CD4-positive, alpha-beta T cell (primary cell): ENCODE data around the gene PSMB2. TPM values are rescaled to one million over a fixed set of nuclear protein-coding genes. Genes with fewer than 3 reads are reported as not detected.
"Not testable (repeated sequence)": the region's sequence is repeated elsewhere in the genome, so short reads cannot be mapped to it uniquely, and the experiment has no call there.

ENCODE experiments used
- ATAC-seq: fragments of 200-7000 bp; cut with Tn5 transposase; one replicate; pipeline ENCODE4 v1.10.0; 2022; ENCODE audit warnings: mild to moderate bottlenecking; ENCODE audit not compliant: poor library complexity
- CTCF ChIA-PET: fragments of 350-600 bp; sonication (Branson Sonifier 250); formaldehyde crosslinking; loops from one replicate; lab custom pipeline; 2021; ENCODE audit warnings: antibody characterized with exemption, inconsistent platforms; lab: Charles Lee
- POLR2A ChIA-PET: fragments of 350-600 bp; sonication (Branson Sonifier 250); formaldehyde crosslinking; loops from one replicate; lab custom pipeline; 2021; ENCODE audit warnings: antibody characterized with exemption, inconsistent platforms; lab: Charles Lee
- DNase-seq, 14 experiments: peaks; one replicate each; pipeline ENCODE4 v3.0.0-alpha.2; 2013 to 2020; ENCODE audit warnings: mixed read lengths in 2 of 14
- H3K27ac ChIP-seq, 2 donors: one replicate each; pipeline versions ENCODE4 v1.5.1 to v1.7.0; 2013; ENCODE audit warnings: low read length in 2 of 2, low read depth in 1 of 2, mild to moderate bottlenecking in 1 of 2
- H3K27me3 ChIP-seq, 2 experiments: 1 replicate in 1 of 2; 2 replicates in 1 of 2; pipeline versions ENCODE4 v1.6.1 to v1.7.0; 2013; ENCODE audit warnings: low read length in 2 of 2, control low read depth in 1 of 2, mild to moderate bottlenecking in 1 of 2, moderate library complexity in 1 of 2; ENCODE audit not compliant: insufficient read depth in 2 of 2, control insufficient read depth in 1 of 2
- H3K36me3 ChIP-seq: one replicate; pipeline ENCODE4 v1.6.1; 2013; ENCODE audit warnings: low read length, control low read depth; ENCODE audit not compliant: insufficient read depth
- H3K4me1 ChIP-seq: one replicate; pipeline ENCODE4 v1.6.1; 2013; ENCODE audit warnings: low read length, control low read depth; ENCODE audit not compliant: insufficient read depth
- H3K4me3 ChIP-seq: one replicate; pipeline ENCODE4 v1.5.1; 2013; ENCODE audit warnings: mild to moderate bottlenecking, low read length, moderate library complexity
- H3K9me3 ChIP-seq, 2 experiments: 1 replicate in 1 of 2; 2 replicates in 1 of 2; pipeline versions ENCODE4 v1.6.1 to v1.7.0; 2013; ENCODE audit warnings: low read length in 2 of 2, mild to moderate bottlenecking in 2 of 2, control low read depth in 1 of 2, moderate library complexity in 1 of 2; ENCODE audit not compliant: control insufficient read depth in 1 of 2, insufficient read depth in 1 of 2
- H3K27ac Mint-ChIP-seq: one replicate; pipeline ENCODE4 v1.8.0; 2020; ENCODE audit warnings: mixed read lengths
- H3K27me3 Mint-ChIP-seq: one replicate; pipeline ENCODE4 v1.8.0; 2021; ENCODE audit warnings: mixed read lengths
- H3K36me3 Mint-ChIP-seq: one replicate; pipeline ENCODE4 v1.8.0; 2021; ENCODE audit warnings: low read depth, mixed read lengths
- H3K4me1 Mint-ChIP-seq: one replicate; pipeline ENCODE4 v1.8.0; 2021; ENCODE audit warnings: low read depth, mixed read lengths
- H3K4me3 Mint-ChIP-seq: one replicate; pipeline ENCODE4 v1.8.0; 2020; ENCODE audit warnings: mild to moderate bottlenecking, mixed read lengths
- H3K9me3 Mint-ChIP-seq: one replicate; pipeline ENCODE4 v1.8.0; 2020; ENCODE audit warnings: mixed read lengths
- intact Hi-C, 2 experiments: fragments of 100-400 bp; cut with DNase I in 1 of 2; cut with micrococcal nuclease in 1 of 2; formaldehyde crosslinking; loops; one replicate each; pipeline versions ENCODE4 v1.15.1 to v1.9.0; 2023 to 2025; cut with DNase I, micrococcal nuclease
- total RNA-seq, 174 experiments: library from RNA in 2 of 174; stranded (reverse) in 2 of 174; gene quantifications; one replicate each; pipeline ENCODE4 v1.2.3 and lab custom pipeline; 2021 to 2026
- TF ChIP-seq, protein P1 (sequence below): fragments of 200-600 bp; IDR thresholded peaks from one replicate; pipeline ENCODE4 v1.8.0; 2022; ENCODE audit warnings: antibody characterized with exemption, mild to moderate bottlenecking

The PSMB2 gene
- total RNA-seq, 2 experiments from 2014 or later = 34.0 to 35.3 TPM

DNA sequence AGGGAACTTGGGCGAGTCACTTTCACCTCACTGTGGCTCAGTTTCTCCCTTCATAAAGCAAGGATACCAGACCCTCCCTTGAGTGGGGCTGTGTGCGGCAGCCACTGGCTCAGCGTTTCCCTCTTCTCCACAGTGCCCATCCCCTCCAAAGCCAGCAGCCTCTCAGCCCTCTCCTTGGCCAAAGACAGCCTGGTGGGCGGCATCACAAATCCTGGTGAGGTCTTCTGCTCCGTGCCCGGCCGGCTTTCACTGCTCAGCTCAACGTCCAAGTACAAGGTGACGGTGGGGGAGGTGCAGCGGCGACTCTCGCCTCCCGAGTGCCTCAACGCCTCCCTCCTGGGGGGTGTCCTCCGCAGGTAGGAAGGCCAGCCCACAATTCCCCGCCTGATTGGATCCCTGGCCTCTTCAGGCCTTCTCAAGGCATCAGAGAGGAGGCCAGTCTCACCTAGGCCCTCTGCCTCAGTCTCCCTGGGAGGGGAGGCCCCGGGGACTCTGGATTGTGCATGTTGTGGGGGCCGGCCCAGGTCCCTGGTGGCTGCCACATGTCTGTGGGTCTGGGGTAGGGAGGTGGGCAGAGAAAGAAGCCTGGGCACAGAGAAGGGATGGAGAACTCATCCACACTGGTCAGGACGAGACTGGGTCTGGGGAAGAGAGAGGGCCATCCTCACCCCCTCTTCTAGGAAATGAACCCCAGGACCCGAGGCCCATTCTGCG, 53.0 kb downstream of the PSMB2 start:
- H3K36me3 ChIP-seq = peaks cover 11% of the 10 kb centered on the region
- Mint-ChIP-seq H3K36me3 (peaks cover 5% of the 10 kb centered on the region), H3K27ac (no peak overlapping the region), H3K4me3 (no peak overlapping the region), H3K9me3 (no peaks in the 10 kb centered on the region), H3K27me3 (no peaks in the 10 kb centered on the region), H3K4me1 (peaks cover 12% of the 10 kb centered on the region)
- ATAC-seq = no peak
- H3K27ac ChIP-seq = no peak overlapping the region
- intact Hi-C loops = no loop called here
- CTCF ChIA-PET = no interaction called here
- TF ChIP-seq, protein P1, sequence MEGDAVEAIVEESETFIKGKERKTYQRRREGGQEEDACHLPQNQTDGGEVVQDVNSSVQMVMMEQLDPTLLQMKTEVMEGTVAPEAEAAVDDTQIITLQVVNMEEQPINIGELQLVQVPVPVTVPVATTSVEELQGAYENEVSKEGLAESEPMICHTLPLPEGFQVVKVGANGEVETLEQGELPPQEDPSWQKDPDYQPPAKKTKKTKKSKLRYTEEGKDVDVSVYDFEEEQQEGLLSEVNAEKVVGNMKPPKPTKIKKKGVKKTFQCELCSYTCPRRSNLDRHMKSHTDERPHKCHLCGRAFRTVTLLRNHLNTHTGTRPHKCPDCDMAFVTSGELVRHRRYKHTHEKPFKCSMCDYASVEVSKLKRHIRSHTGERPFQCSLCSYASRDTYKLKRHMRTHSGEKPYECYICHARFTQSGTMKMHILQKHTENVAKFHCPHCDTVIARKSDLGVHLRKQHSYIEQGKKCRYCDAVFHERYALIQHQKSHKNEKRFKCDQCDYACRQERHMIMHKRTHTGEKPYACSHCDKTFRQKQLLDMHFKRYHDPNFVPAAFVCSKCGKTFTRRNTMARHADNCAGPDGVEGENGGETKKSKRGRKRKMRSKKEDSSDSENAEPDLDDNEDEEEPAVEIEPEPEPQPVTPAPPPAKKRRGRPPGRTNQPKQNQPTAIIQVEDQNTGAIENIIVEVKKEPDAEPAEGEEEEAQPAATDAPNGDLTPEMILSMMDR = no peak
- DNase-seq = no peak
- H3K4me3 ChIP-seq = no peak overlapping the region
- H3K27me3 ChIP-seq = no peaks in the 10 kb centered on the region
- POLR2A ChIA-PET = no interaction called here
- peaks cover 12% of the 10 kb centered on the region for H3K4me1 ChIP-seq
- no peaks in the 10 kb centered on the region for H3K9me3 ChIP-seq

DNA sequence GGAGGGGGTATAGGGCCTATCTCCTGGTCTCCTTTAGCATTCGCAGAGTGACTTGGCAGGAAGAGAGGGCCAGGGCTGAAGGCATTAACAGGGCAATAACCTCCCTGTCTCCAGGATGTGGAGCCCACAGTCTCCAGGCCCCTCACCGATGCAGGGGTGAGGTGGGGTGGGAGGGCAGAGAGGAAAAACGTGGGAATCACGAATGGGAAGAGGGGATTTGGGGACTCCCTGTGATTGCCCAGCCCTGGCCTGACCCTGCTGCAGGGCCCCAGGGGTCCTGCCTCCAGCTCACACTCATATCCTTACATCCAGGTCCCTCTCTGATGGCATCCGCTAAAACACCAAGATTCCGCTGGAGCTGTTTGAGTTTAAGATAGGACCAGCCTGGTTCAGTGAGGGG, 53.6 kb downstream of the PSMB2 start:
- Histone ChIP-seq H3K4me3 (no peak overlapping the region), H3K27me3 (no peaks in the 10 kb centered on the region), H3K27ac (no peak overlapping the region), H3K9me3 (no peaks in the 10 kb centered on the region), H3K36me3 (peaks cover 11% of the 10 kb centered on the region), H3K4me1 (peaks cover 6% of the 10 kb centered on the region)
- Mint-ChIP-seq H3K4me3 (no peak overlapping the region), H3K9me3 (no peaks in the 10 kb centered on the region), H3K4me1 (peaks cover 6% of the 10 kb centered on the region), H3K27me3 (no peaks in the 10 kb centered on the region), H3K36me3 (peaks cover 5% of the 10 kb centered on the region), H3K27ac (no peak overlapping the region)
- ChIA-PET POLR2A (no interaction called here), CTCF (no interaction called here)
- intact Hi-C loops = no loop called here
- ATAC-seq (no peak), DNase-seq (no peak)
- TF ChIP-seq, protein P1 = no peak

DNA sequence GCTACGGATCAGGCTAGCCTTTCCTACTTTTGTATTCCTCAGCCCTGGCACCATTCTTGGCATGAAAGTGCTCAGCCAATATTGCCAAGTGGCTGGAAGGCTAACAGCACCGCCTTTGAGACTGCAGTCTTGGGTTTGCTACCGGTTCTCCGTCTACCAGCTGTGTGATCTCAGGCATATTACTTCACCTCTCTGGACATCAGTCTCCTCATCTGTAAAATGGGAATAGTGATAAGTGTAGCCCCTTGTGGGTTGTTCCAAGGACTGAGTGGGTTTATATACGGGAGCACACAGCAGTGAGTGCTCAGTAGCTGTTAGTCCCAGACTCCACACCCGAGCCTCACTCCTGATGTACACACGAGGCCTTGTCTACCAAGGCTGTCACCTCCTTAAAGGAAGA, 54.5 kb downstream of the PSMB2 start:
- Mint-ChIP-seq H3K9me3 (no peaks in the 10 kb centered on the region), H3K27ac (no peak overlapping the region), H3K4me3 (no peak overlapping the region), H3K27me3 (no peaks in the 10 kb centered on the region), H3K4me1 (peaks cover 4% of the 10 kb centered on the region), H3K36me3 (peaks cover 5% of the 10 kb centered on the region)
- H3K4me1 ChIP-seq = peaks cover 2% of the 10 kb centered on the region
- TF ChIP-seq, protein P1 = no peak
- POLR2A ChIA-PET = no interaction called here
- H3K27ac ChIP-seq = no peak overlapping the region
- no peak overlapping the region for H3K4me3 ChIP-seq
- intact Hi-C loops = no loop called here
- DNase-seq (no peak), ATAC-seq (no peak)
- peaks cover 11% of the 10 kb centered on the region for H3K36me3 ChIP-seq
- CTCF ChIA-PET = no interaction called here
- no peaks in the 10 kb centered on the region for H3K9me3 ChIP-seq
- no peaks in the 10 kb centered on the region for H3K27me3 ChIP-seq

DNA sequence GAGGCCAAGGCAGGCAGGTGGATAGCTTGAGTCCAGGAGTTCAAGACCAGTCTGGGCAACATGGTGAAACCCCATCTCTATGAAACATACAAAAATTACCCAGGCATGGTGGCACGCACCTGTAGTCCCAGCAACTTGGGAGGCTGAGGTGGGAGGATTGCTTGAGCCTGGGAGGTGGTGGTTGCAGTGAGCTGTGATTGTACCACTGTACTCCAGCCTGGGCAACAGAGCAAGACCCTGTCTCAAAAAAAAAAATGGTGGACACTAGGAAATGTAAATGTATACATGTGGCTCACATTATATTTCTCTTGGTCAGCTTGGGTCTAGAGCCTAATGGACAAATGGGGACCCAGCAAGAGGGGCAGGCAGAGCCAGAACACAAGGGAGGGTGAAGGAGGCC, 55.5 kb downstream of the PSMB2 start:
- intact Hi-C loops, H3K27ac Mint-ChIP-seq, H3K36me3 Mint-ChIP-seq, H3K36me3 ChIP-seq, H3K9me3 Mint-ChIP-seq, H3K27me3 ChIP-seq, H3K4me3 Mint-ChIP-seq, H3K27ac ChIP-seq, H3K4me1 Mint-ChIP-seq, POLR2A ChIA-PET, H3K9me3 ChIP-seq, H3K27me3 Mint-ChIP-seq, ATAC-seq, DNase-seq, H3K4me1 ChIP-seq, H3K4me3 ChIP-seq: not testable (repeated sequence)
- CTCF ChIA-PET = interaction anchor here (0.6 kb wide), 1 partner anchor 295 kb away, joined by 3 read pairs; no protein-coding TSS in a partner anchor
